ENCODE results near the gene BRMS1.

GRCh38 chr11:66391322-66391721 lies 46.4 kb upstream of the BRMS1 start:
- TF ChIP-seq CTCF (IDR thresholded peaks at IDR 0.05) (no peak), ZFX (IDR thresholded peaks at IDR 0.05; ENCODE audit: borderline replicate concordance) (no peak)
